BJ (cell line): Measurements from ENCODE around the gene ITGB8. TPM values are rescaled to one million over a fixed set of nuclear protein-coding genes. Genes with fewer than 3 reads are reported as not detected.
A peak's percentile ranks its signal among the peaks of the same experiment; 100 is the strongest.

ENCODE experiments used
- CTCF ChIA-PET: fragments of 350-600 bp; formaldehyde crosslinking; extraction: SDS; loops from one replicate; lab custom pipeline; 2021; ENCODE audit warnings: antibody characterized with exemption, inconsistent platforms; lab: Yijun Ruan, JAX
- POLR2A ChIA-PET: fragments of 300-600 bp; sonication (Branson Sonifier 250); formaldehyde crosslinking; extraction: SDS; loops from one replicate; lab custom pipeline; 2021; ENCODE audit warnings: antibody characterized with exemption; lab: Charles Lee
- DNase-seq: peaks from one replicate; pipeline ENCODE4 v3.0.0-alpha.2; 2011; ENCODE audit warnings: low read depth
- H3K27me3 ChIP-seq: 2 replicates; pipeline ENCODE4 v1.6.0; 2011; ENCODE audit warnings: low read length; ENCODE audit not compliant: control insufficient read depth, insufficient read depth
- H3K36me3 ChIP-seq: 2 replicates; pipeline ENCODE4 v1.5.1; 2011; ENCODE audit warnings: low read length; ENCODE audit not compliant: control insufficient read depth, insufficient read depth
- H3K4me3 ChIP-seq: 2 replicates; pipeline ENCODE4 v1.5.1; 2011; ENCODE audit warnings: low read depth, mild to moderate bottlenecking, control low read depth, low read length
- CTCF ChIP-seq: IDR thresholded peaks from 2 replicates; pipeline ENCODE4 v1.5.1; 2011; ENCODE audit warnings: low read depth, mild to moderate bottlenecking, control low read depth, inconsistent platforms, low read length, moderate library complexity; ENCODE audit not compliant: insufficient read depth
- polyA plus RNA-seq: library from polyadenylated mRNA; depleted of rRNA; stranded (reverse); fragments of >200 nt; gene quantifications from 2 replicates; pipeline ENCODE4 v1.2.3, GENCODE V29; 2011

Gene ITGB8
- polyA plus RNA-seq, 1 experiment, result 0.58 TPM

GRCh38 chr7:20328027-20328426 lies 2.7 kb upstream of the ITGB8 start:
- ChIA-PET CTCF (interaction anchor here (1.2 kb wide), 1 partner anchor 30 kb away, joined by 3 read pairs; no protein-coding TSS in a partner anchor), POLR2A (no interaction called here)
- H3K36me3 ChIP-seq, result no peaks in the 10 kb centered on the region
- H3K27me3 ChIP-seq, result no peaks in the 10 kb centered on the region
- TF ChIP-seq CTCF, result no peak
- DNase-seq, result no peak
- H3K4me3 ChIP-seq, result no peak overlapping the region

- DNase-seq, result no peak
- CTCF ChIA-PET, result interaction anchor here (1.2 to 2.2 kb wide), 2 partner anchors 29 to 270 kb away, joined by 3 to 5 read pairs; no protein-coding TSS in a partner anchor
- H3K4me3 ChIP-seq, result no peak overlapping the region
- H3K27me3 ChIP-seq, result no peaks in the 10 kb centered on the region
- TF ChIP-seq CTCF, result no peak
- no peaks in the 10 kb centered on the region for H3K36me3 ChIP-seq
- POLR2A ChIA-PET, result no interaction called here
Observed at GRCh38 chr7:20328692-20329091, 2.0 kb upstream of the ITGB8 start.

GRCh38 chr7:20329389-20330238 lies 1.1 kb upstream of the ITGB8 start:
- peak overlapping the region; percentile 60 for H3K4me3 ChIP-seq
- peak; percentile 42 for TF ChIP-seq CTCF
- no peak for DNase-seq
- ChIA-PET CTCF (interaction anchor here (0.6 to 2.2 kb wide), 10 partner anchors 10 to 584 kb away, joined by 3 to 8 read pairs (median 4); no protein-coding TSS in a partner anchor), POLR2A (no interaction called here)
- no peaks in the 10 kb centered on the region for H3K27me3 ChIP-seq
- no peaks in the 10 kb centered on the region for H3K36me3 ChIP-seq

- DNase-seq, result no peak
- CTCF ChIA-PET, result interaction anchor here (1.0 to 2.2 kb wide), 8 partner anchors 11 to 577 kb away, joined by 3 to 8 read pairs (median 4); no protein-coding TSS in a partner anchor
- peak overlapping the region; percentile 60 for H3K4me3 ChIP-seq
- no peaks in the 10 kb centered on the region for H3K27me3 ChIP-seq
- no peak for TF ChIP-seq CTCF
- POLR2A ChIA-PET, result no interaction called here
- no peaks in the 10 kb centered on the region for H3K36me3 ChIP-seq
Observed at GRCh38 chr7:20330928-20331909, 519 bp downstream of the ITGB8 start.
